Pancreas (tissue), 10 donors: ENCODE measurements around the gene MAP3K3. TPM values are rescaled to one million over a fixed set of nuclear protein-coding genes. Genes with fewer than 3 reads are reported as not detected.
"Not testable (repeated sequence)": the region's sequence is repeated elsewhere in the genome, so short reads cannot be mapped to it uniquely, and the experiment has no call there.

Experiments used
- ATAC-seq, 4 donors: fragments of 200-7000 bp; cut with Tn5 transposase; one replicate each; pipeline versions ENCODE4 v1.8.0 to v1.9.1; 2020; ENCODE audit warnings: mild to moderate bottlenecking in 4 of 4, moderate library complexity in 4 of 4
- DNase-seq, 6 donors: peaks; one replicate each; pipeline ENCODE4 v3.0.0-alpha.2; 2020
- FAIRE-seq: peaks from 2 replicates; lab custom pipeline; 2012; peaks lifted over from hg19 to GRCh38; lab: Jason Lieb, UNC
- H3K27ac ChIP-seq, 4 donors: fragments of 200-600 bp; sonication (generic); 1 replicate in 3 of 4; 2 replicates in 1 of 4; pipeline versions ENCODE4 v1.5.0 to v1.8.0; 2020
- H3K27me3 ChIP-seq, 4 donors: fragments of 200-600 bp; one replicate each; pipeline ENCODE4 v1.8.0; 2021
- H3K36me3 ChIP-seq, 3 donors: fragments of 200-600 bp; sonication (generic) in 1 of 3; one replicate each; pipeline versions ENCODE4 v1.5.0 to v1.8.0; 2020 to 2021
- H3K4me1 ChIP-seq, 3 donors: fragments of 200-600 bp; one replicate each; pipeline ENCODE4 v1.8.0; 2021
- H3K4me3 ChIP-seq, 4 donors: fragments of 200-600 bp; sonication (generic) in 2 of 4; one replicate each; pipeline versions ENCODE4 v1.5.0 to v1.8.0; 2020 to 2021
- H3K9me3 ChIP-seq, 4 donors: fragments of 200-600 bp; one replicate each; pipeline ENCODE4 v1.8.0; 2021
- WGBS, 2 donors: extraction: QIAGEN DNeasy Blood & Tissue Kit; methylation state at CpG; one replicate each; pipeline ENCODE4 v1.1.7; 2013; 5-methylcytosine and 5-hydroxymethylcytosine counted together
- intact Hi-C, 3 donors: fragments of 100-400 bp; cut with DNase I; formaldehyde crosslinking; loops; one replicate each; pipeline versions ENCODE4 v1.11.1 to v1.14.2; 2022
- polyA plus RNA-seq, 2 donors: library from polyadenylated mRNA; stranded (reverse); fragments of 200-250 nt; gene quantifications; one replicate each; pipeline ENCODE4 v1.2.3, GENCODE V29; 2013
- total RNA-seq, 6 donors: library from RNA; stranded (reverse); fragmentation: NEBNext Ultra II Directional in 4 of 6; extraction: Animal tissue kit (Norgen Biotek cat#: 25700) in 4 of 6; gene quantifications; one replicate each; pipeline versions ENCODE4 v1.2.1 to v1.2.4, GENCODE V29; 2021 to 2023
- TF ChIP-seq, protein P1 (sequence below), 4 donors: fragments of 200-600 bp; sonication (generic) in 3 of 4; IDR thresholded peaks; one replicate each; pipeline versions ENCODE4 v1.5.0 to v1.8.0; 2021; ENCODE audit warnings: antibody characterized with exemption in 4 of 4
- donor health status: healthy with polysubstance abuse.
- donor health status: DM: no; HTN: no; CAD: no; lungs with moderate emphysema.
- donor health status: DM: no; HTN: no; CAD: no.
- donor health status: control.
- donor health status: control.
- donor health status: Bipolar disorder and iron deficiency.
- donor health status: DM: yes; HTN: yes; CAD: no.
- donor health status: DM: no; HTN: no; CAD: no.
- donor health status: DM: no; HTN: no; CAD: no.
- donor health status: DM: yes; HTN: yes; CAD: no.

Gene MAP3K3
- total and polyA plus RNA-seq, 8 donors: 8.4 to 21.9 (median 11.4) TPM

GRCh38 chr17:63716426-63716825 lies 94.2 kb downstream of the MAP3K3 start:
- WGBS, 2 donors: 93% methylated on average over 3 of the region's 3 CpGs
- ATAC-seq (no peak), FAIRE-seq (no peak), DNase-seq (no peak)
- intact Hi-C loops: no loop called here
- Histone ChIP-seq H3K27ac (no peak overlapping the region), H3K4me3 (no peak overlapping the region), H3K4me1 (no peaks in the 10 kb centered on the region), H3K9me3 (no peaks in the 10 kb centered on the region), H3K27me3 (no peaks in the 10 kb centered on the region), H3K36me3 (peaks cover 0 to 4% (median 0%) of the 10 kb centered on the region in 3 donors)
- TF ChIP-seq, protein P1, sequence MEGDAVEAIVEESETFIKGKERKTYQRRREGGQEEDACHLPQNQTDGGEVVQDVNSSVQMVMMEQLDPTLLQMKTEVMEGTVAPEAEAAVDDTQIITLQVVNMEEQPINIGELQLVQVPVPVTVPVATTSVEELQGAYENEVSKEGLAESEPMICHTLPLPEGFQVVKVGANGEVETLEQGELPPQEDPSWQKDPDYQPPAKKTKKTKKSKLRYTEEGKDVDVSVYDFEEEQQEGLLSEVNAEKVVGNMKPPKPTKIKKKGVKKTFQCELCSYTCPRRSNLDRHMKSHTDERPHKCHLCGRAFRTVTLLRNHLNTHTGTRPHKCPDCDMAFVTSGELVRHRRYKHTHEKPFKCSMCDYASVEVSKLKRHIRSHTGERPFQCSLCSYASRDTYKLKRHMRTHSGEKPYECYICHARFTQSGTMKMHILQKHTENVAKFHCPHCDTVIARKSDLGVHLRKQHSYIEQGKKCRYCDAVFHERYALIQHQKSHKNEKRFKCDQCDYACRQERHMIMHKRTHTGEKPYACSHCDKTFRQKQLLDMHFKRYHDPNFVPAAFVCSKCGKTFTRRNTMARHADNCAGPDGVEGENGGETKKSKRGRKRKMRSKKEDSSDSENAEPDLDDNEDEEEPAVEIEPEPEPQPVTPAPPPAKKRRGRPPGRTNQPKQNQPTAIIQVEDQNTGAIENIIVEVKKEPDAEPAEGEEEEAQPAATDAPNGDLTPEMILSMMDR (IDR thresholded peaks at IDR 0.05): no peak

DNA sequence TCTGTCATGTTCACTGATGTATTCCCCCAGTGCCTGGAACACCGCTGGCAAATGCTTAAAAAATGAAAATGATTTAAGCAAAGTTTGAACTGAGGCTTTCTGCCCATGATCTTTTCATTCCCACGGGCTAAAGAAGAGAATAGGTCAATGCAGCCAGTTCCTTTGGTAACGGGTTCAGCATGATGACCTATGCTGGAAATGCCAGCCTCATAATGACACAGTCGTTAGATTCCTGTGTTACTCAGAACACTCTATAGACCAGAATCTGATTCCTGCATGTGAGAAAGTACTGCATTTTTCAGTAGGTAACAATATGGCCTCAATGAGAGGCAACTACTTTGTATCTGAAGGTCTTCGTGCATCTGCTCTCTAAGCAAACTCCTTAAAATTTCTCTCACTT lies 96.8 kb downstream of the MAP3K3 start:
- WGBS, 2 donors: 83 to 84% methylated on average over 5 of the region's 5 CpGs
- no peak for ATAC-seq
- no peaks in the 10 kb centered on the region for H3K4me1 ChIP-seq
- no peaks in the 10 kb centered on the region for H3K27me3 ChIP-seq
- no peaks in the 10 kb centered on the region for H3K36me3 ChIP-seq
- no peaks in the 10 kb centered on the region for H3K9me3 ChIP-seq
- H3K4me3 ChIP-seq: no peak overlapping the region
- intact Hi-C loops: no loop called here
- H3K27ac ChIP-seq: no peak overlapping the region
- TF ChIP-seq, protein P1 (IDR thresholded peaks at IDR 0.05): no peak
- no peak for FAIRE-seq
- no peak for DNase-seq

DNA sequence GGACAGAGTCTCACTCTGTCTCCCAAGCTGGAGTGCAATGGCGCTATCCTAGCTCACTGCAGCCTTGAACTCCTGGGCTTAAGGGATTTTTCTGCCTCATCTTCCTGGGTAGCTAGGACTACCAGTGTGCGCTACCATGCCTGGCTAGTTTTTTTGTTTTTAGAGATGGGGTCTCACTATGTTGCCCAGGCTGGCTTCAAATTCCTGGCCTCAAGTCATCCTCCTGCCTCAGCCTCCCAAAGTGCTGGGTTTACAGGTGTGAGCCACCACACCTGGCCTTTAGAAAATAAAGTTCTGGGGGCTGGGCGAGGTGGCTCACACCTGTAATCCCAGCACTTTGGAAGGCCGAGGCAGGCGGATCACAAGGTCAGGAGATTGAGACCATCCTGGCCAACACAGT lies 98.0 kb downstream of the MAP3K3 start:
- H3K4me3 ChIP-seq, DNase-seq, H3K9me3 ChIP-seq, intact Hi-C loops, FAIRE-seq, H3K27me3 ChIP-seq, H3K36me3 ChIP-seq, H3K27ac ChIP-seq, H3K4me1 ChIP-seq, ATAC-seq: not testable (repeated sequence)
- WGBS, 2 donors: 92 to 93% methylated on average over 5 of the region's 5 CpGs

- H3K4me3 ChIP-seq: no peak overlapping the region
- TF ChIP-seq, protein P1 (IDR thresholded peaks at IDR 0.05): no peak
- no peak overlapping the region for H3K27ac ChIP-seq
- 59 to 64% methylated on average over 2 of the region's 2 CpGs for WGBS, 2 donors
- H3K27me3 ChIP-seq: no peaks in the 10 kb centered on the region
- ATAC-seq (no peak), DNase-seq (no peak), FAIRE-seq (no peak)
- H3K9me3 ChIP-seq: no peaks in the 10 kb centered on the region
- no peaks in the 10 kb centered on the region for H3K4me1 ChIP-seq
- intact Hi-C loops: no loop called here
- H3K36me3 ChIP-seq: no peaks in the 10 kb centered on the region
These were observed 100.2 kb downstream of the MAP3K3 start for GRCh38 chr17:63722403-63722802.

GRCh38 chr17:63735691-63736090 lies 113.5 kb downstream of the MAP3K3 start:
- TF ChIP-seq, protein P1 (IDR thresholded peaks at IDR 0.05): no peak
- Histone ChIP-seq H3K4me3 (no peak overlapping the region), H3K27me3 (no peaks in the 10 kb centered on the region), H3K9me3 (no peaks in the 10 kb centered on the region), H3K4me1 (peaks cover 4 to 7% (median 6%) of the 10 kb centered on the region in 3 donors), H3K27ac (no peak overlapping the region), H3K36me3 (no peaks in the 10 kb centered on the region)
- WGBS, 2 donors: 93 to 98% methylated on average over 8 of the region's 8 CpGs
- ATAC-seq: no peak
- no peak for DNase-seq
- intact Hi-C loops: no loop called here
- no peak for FAIRE-seq
